Measurements from ENCODE around the gene SGCD. TPM values are rescaled to one million over a fixed set of nuclear protein-coding genes. Genes with fewer than 3 reads are reported as not detected.

The SGCD gene
- total RNA-seq, 2 experiments from 2014 or later, result 0.30 to 0.43 TPM

DNA sequence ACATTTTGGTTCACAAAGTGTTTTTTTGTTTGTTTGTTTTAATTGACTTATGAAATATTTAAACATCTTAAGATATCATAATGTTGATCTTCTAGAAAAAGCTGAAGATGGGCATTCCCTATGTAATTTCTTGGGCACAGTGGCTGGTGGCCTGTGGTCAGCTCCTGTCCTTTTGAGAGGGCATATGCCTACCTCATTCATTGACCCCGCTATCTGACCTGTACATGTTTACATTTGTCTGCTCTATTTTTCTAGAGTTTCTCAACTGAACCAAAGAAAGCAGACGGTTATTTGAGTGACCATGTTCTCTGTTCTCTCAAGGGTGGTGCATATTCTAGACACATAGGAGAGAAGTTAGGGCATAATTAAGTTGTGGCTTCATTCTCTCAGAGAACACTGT, 5.3 kb downstream of the SGCD start:
- DNase-seq (no peak), ATAC-seq (ENCODE audit: low read depth) (no peak)
- H3K27ac Mint-ChIP-seq, result no peak overlapping the region
- POLR2A ChIA-PET, result no interaction called here
- no peaks in the 10 kb centered on the region for H3K36me3 Mint-ChIP-seq
- no peaks in the 10 kb centered on the region for H3K9me3 Mint-ChIP-seq
- no peaks in the 10 kb centered on the region for H3K4me1 Mint-ChIP-seq
- peaks cover 4% of the 10 kb centered on the region for H3K27me3 Mint-ChIP-seq
- H3K4me3 Mint-ChIP-seq, result no peak overlapping the region

DNA sequence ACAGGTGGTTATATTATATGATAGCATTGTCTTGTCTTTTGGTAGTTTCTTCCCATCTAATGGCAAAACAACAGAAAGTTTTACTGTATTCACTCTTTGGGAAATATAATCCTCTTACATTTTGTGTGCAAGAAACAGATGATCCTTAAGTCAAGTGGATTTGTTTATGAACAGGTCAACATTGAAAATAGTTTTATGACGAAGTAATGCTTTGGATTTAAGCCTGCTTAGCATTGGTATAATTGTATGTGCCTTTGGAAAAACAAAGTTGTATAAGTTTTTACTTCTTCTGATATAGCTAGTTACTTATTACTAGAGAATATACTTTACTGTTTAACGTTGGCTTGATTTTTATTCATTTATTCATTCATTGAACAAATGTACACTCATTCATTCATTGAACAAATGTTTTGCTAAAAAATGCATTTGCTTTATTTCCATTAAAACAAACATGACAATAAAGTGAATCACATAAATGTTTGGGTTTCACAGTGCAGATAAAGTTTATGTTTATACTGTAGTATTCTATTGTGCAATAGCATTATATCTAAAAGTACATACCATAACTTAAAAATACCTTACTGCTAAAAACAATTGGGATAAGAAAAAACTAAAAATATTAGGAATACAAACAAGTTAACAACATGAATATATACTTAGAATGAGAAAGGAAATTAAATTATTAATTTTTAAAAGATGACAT, 12.3 kb downstream of the SGCD start:
- Mint-ChIP-seq H3K27me3 (no peaks in the 10 kb centered on the region), H3K36me3 (no peaks in the 10 kb centered on the region), H3K9me3 (no peaks in the 10 kb centered on the region), H3K27ac (no peak overlapping the region), H3K4me3 (no peak overlapping the region), H3K4me1 (no peaks in the 10 kb centered on the region)
- DNase-seq, result no peak
- ATAC-seq (ENCODE audit: low read depth), result no peak
- POLR2A ChIA-PET, result no interaction called here

DNA sequence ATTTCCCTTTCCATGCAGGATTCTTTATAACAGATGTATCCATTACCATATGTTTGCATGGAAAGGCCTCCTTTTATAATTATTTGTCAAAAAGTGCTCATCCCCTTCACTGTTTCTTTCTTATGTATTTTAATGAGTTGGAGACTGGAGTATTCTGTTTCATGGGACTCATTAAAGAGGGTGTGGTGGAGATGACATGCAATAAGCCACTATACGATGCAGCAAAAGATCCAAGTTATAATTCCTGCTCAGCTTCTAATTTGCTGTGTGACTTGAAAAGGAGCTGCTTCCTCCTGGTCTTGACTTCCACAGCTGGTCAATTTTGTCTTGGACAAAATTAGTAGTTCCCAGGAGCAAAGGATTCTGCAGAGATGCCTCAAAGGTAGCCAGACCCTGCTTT, 13.9 kb downstream of the SGCD start:
- Mint-ChIP-seq H3K9me3 (no peaks in the 10 kb centered on the region), H3K4me3 (no peak overlapping the region), H3K27ac (no peak overlapping the region), H3K36me3 (no peaks in the 10 kb centered on the region), H3K4me1 (no peaks in the 10 kb centered on the region), H3K27me3 (peaks cover 5% of the 10 kb centered on the region)
- DNase-seq (no peak), ATAC-seq (ENCODE audit: low read depth) (no peak)
- POLR2A ChIA-PET, result no interaction called here

DNA sequence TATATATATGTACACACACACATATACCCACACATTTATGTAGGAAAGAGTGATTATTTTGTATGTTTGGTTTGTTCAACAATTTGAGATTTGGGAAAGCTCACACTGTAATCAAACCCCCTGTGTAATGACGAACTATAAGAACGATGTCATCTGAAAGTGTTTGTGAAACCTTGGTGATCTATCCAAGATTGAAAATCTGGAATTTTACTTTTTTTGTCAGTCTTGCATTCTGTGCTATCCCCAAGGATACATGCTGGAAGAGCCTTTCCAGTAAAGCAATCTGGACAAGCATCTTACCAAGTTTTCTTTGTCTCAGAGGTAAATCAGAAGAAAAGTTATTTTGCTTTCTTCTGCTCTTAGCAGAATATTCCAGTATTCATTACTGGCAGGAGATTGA, 23.3 kb downstream of the SGCD start:
- H3K4me1 Mint-ChIP-seq, result no peaks in the 10 kb centered on the region
- H3K9me3 Mint-ChIP-seq, result no peaks in the 10 kb centered on the region
- no peaks in the 10 kb centered on the region for H3K36me3 Mint-ChIP-seq
- no peak overlapping the region for H3K27ac Mint-ChIP-seq
- H3K27me3 Mint-ChIP-seq, result peaks cover 4% of the 10 kb centered on the region
- DNase-seq (no peak), ATAC-seq (ENCODE audit: low read depth) (no peak)
- POLR2A ChIA-PET, result no interaction called here
- H3K4me3 Mint-ChIP-seq, result no peak overlapping the region

DNA sequence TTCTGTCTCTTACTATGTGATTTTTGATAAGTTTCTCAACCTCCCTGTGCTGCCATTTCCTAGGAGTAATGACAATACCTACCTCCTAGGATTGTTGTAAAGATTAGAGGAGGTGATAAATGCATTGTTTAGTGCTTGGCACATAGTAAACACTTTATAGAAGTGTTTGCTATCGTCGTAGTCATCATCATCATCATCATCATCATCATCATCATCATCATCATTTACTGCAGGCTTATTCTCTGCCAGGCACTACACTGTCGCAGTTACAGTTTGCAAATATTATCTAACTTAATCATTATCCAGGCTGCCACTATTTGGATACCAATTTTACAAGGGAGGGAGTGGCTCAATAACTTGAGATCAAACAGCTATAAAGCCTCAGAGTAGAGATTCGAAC, 24.5 kb downstream of the SGCD start:
- DNase-seq, result no peak
- Mint-ChIP-seq H3K27me3 (peaks cover 2% of the 10 kb centered on the region), H3K4me3 (no peak overlapping the region), H3K4me1 (no peaks in the 10 kb centered on the region), H3K36me3 (no peaks in the 10 kb centered on the region), H3K9me3 (no peaks in the 10 kb centered on the region), H3K27ac (no peak overlapping the region)
- POLR2A ChIA-PET, result no interaction called here
- ATAC-seq (ENCODE audit: low read depth), result no peak

DNA sequence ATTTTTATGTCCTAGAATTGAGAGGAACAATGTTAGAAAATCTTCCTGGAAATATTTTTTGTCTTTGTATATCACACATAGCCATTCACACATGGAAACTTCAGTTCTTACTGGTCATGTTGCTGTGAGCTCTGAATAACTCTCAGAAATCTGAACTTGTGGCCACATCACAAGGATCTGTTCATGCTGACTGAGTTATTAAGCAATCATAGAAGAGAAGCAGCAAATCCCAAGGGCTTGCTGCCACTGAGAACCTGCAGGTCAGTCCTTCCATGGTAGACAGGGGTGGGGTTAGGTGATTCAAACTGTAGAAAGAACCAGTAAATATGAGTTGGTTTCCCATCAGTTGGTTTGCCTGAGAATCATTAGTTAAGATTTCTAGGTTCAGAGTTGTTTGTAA, 27.6 kb downstream of the SGCD start:
- POLR2A ChIA-PET, result no interaction called here
- Mint-ChIP-seq H3K27ac (no peak overlapping the region), H3K27me3 (peaks cover 5% of the 10 kb centered on the region), H3K36me3 (no peaks in the 10 kb centered on the region), H3K4me3 (no peak overlapping the region), H3K4me1 (no peaks in the 10 kb centered on the region), H3K9me3 (no peaks in the 10 kb centered on the region)
- ATAC-seq (ENCODE audit: low read depth), result no peak
- no peak for DNase-seq

DNA sequence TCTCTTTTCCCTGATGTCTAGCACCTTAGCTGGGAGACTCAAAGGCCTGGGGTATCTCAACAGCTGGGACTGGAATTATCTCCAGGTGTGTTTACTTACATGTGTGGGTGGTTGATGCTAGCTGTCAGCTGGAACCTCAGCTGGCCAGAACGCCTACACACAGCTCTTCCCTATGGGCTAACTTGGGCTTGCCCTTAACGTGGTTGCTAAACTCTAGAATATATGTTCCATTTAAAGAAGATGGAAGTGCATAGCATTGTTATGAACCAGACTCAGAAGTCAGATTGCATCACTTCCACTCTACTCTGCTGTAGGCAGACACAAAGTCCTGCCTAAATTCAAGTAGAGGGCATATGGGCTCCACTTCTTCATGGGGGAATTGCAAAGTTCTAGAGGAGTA, 29.3 kb downstream of the SGCD start:
- DNase-seq, result no peak
- no peaks in the 10 kb centered on the region for H3K4me1 Mint-ChIP-seq
- peaks cover 5% of the 10 kb centered on the region for H3K27me3 Mint-ChIP-seq
- H3K27ac Mint-ChIP-seq, result no peak overlapping the region
- H3K9me3 Mint-ChIP-seq, result no peaks in the 10 kb centered on the region
- H3K4me3 Mint-ChIP-seq, result no peak overlapping the region
- no peak for ATAC-seq (ENCODE audit: low read depth)
- H3K36me3 Mint-ChIP-seq, result no peaks in the 10 kb centered on the region
- POLR2A ChIA-PET, result no interaction called here

DNA sequence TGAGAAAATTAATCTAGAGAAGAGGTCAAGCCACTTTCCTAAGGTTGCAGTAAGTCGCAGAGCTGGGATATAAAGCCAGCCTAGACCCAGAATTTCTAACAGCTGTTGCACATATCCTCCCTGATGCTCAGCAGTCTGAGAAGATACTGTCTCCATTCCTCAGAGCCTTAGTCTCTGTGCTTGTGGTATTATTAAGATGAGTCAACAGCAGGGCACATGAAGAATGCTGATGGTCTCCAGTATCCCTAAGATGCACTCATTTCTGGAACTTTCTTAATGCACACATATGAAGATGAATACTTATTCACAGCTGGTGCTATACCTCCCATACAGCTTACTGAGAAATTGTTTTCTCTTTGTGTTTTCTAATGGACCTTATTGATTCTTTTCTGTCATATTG, 32.5 kb downstream of the SGCD start:
- Mint-ChIP-seq H3K36me3 (no peaks in the 10 kb centered on the region), H3K4me1 (no peaks in the 10 kb centered on the region), H3K4me3 (no peak overlapping the region), H3K9me3 (no peaks in the 10 kb centered on the region), H3K27me3 (peaks cover 5% of the 10 kb centered on the region), H3K27ac (no peak overlapping the region)
- ATAC-seq (ENCODE audit: low read depth) (no peak), DNase-seq (no peak)
- POLR2A ChIA-PET, result no interaction called here

DNA sequence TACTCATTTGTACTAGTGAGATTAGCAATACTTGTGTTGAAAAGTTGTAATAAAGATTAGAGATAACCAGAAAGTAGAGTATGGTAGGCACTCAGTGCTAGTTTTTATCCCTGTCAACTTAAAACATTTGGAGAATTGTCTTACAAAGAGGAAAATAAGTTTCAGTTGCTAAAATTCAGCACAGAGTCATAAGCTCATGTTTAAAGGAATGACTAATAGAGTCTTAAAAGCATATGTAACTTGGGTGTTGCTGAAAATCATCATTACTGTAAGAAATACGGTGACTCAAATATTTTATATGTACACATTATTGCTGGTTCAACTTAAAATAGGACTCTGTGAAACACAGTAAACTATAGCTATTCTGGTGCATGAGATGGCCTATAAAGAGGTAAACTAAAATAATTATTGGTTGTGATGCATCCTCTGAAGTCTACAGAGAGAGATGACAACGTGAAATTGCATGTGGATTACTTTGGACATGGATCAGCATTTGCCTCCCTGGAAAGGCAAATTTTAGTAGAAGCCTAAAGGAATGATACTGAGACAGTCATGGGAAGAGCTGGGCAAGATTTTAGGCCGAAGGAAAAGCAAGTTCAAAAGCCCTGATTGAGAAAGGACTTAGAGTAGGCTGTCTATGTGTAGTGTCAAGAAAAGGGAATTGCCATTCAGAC, 34.6 kb downstream of the SGCD start:
- H3K4me3 Mint-ChIP-seq, result no peak overlapping the region
- POLR2A ChIA-PET, result no interaction called here
- ATAC-seq (ENCODE audit: low read depth), result no peak

DNA sequence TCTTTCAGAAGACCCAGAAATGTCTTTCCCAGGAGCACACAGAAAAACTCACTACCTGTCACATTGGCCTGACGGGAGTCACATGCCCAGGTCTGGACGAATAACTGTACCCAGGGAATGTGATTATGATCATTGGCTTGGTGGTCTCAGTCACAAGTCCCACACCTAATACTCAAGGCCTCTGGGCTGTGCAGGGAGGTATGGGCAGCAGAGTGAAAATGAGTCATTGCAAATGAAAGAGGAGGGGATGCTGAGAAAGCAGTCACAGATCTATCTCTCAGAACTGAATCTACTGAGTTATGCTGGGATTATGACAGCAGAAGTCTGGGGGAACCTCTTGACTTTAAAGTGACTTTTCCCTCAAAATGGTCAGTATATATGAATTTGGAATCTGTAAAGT, 36.9 kb downstream of the SGCD start:
- Mint-ChIP-seq H3K9me3 (no peaks in the 10 kb centered on the region), H3K36me3 (no peaks in the 10 kb centered on the region), H3K27me3 (no peaks in the 10 kb centered on the region), H3K4me1 (no peaks in the 10 kb centered on the region), H3K27ac (no peak overlapping the region), H3K4me3 (no peak overlapping the region)
- POLR2A ChIA-PET, result no interaction called here
- DNase-seq, result no peak
- no peak for ATAC-seq (ENCODE audit: low read depth)

More for the DNA sequence above, 34.6 kb downstream of the SGCD start:
- Mint-ChIP-seq H3K36me3 (no peaks in the 10 kb centered on the region), H3K9me3 (no peaks in the 10 kb centered on the region), H3K27me3 (peaks cover 5% of the 10 kb centered on the region), H3K4me1 (no peaks in the 10 kb centered on the region), H3K27ac (no peak overlapping the region)
- no peak for DNase-seq

DNA sequence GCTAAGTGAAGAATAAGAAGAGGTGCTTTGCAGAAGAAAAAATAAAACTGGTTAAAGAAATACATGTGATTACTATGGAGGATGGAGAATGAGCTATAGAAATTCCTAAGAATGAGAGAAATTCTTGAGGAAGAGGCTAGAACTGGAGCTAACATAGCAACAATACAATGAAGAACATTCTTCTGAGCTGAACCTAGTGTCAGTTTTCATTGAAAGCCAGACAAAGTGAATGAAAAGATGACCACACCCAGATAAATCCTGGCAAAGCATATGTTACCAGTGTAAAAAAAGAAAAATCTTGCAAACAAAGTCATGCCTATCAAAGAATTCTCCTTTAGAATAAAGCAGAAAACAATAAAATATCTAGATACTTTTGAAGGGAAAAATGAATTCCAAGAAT, 39.6 kb downstream of the SGCD start:
- POLR2A ChIA-PET, result no interaction called here
- DNase-seq (no peak), ATAC-seq (ENCODE audit: low read depth) (no peak)
- no peaks in the 10 kb centered on the region for H3K4me1 Mint-ChIP-seq
- H3K27me3 Mint-ChIP-seq, result peaks cover 2% of the 10 kb centered on the region
- no peaks in the 10 kb centered on the region for H3K36me3 Mint-ChIP-seq
- no peak overlapping the region for H3K27ac Mint-ChIP-seq
- H3K4me3 Mint-ChIP-seq, result no peak overlapping the region
- H3K9me3 Mint-ChIP-seq, result no peaks in the 10 kb centered on the region

DNA sequence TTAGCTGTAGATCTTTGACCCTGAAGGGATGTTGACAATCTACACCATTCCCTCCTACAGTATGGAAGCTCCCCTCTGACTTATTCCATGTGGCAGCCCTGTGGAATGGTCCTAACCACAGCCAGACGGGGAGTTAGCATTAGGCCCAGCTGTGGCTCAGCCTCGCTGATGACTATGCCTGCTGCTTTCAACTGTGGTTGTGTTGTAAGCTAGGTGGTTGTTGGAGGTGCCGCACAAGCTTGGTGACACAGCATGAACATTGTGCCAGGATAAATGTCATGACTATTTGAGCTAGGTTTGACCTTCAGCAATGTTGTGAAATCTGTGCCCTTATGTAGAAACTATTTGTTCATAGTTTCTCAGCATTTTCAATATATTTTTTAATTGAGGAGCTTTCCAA, 40.6 kb downstream of the SGCD start:
- POLR2A ChIA-PET, result no interaction called here
- H3K4me1 Mint-ChIP-seq, result no peaks in the 10 kb centered on the region
- H3K4me3 Mint-ChIP-seq, result no peak overlapping the region
- H3K36me3 Mint-ChIP-seq, result no peaks in the 10 kb centered on the region
- DNase-seq (no peak), ATAC-seq (ENCODE audit: low read depth) (no peak)
- no peak overlapping the region for H3K27ac Mint-ChIP-seq
- H3K9me3 Mint-ChIP-seq, result no peaks in the 10 kb centered on the region
- peaks cover 2% of the 10 kb centered on the region for H3K27me3 Mint-ChIP-seq

DNA sequence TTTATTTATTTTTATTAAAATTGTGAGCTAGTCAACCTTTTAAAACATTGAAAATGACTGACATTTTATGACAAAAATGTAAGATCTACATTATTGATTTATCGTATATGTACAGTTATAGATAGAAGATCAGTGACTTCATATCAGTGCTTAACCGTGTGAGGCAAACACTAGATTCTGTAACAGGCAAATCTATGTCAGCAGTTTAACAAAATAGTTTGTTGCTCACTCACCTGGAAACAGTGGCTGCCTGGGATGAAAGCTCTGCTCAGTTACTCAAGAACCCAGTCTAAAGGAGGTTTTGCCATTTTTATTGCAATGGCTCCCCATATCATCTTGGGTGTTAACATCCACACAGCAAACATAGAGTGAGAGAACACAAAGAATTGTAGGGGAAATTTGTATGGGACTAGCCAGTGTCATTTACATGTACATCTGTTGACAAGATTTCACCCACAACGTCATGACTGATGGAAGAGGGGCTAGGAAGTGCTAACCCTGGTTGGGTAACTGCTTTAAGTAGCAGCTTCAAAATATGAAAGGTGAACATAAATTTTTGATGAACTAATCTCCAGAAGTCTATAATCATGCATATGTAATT, 49.0 kb downstream of the SGCD start:
- ATAC-seq (ENCODE audit: low read depth) (no peak), DNase-seq (no peak)
- H3K27me3 Mint-ChIP-seq, result peaks cover 8% of the 10 kb centered on the region
- no peak overlapping the region for H3K27ac Mint-ChIP-seq
- POLR2A ChIA-PET, result no interaction called here
- no peaks in the 10 kb centered on the region for H3K4me1 Mint-ChIP-seq
- H3K9me3 Mint-ChIP-seq, result no peaks in the 10 kb centered on the region
- no peaks in the 10 kb centered on the region for H3K36me3 Mint-ChIP-seq
- H3K4me3 Mint-ChIP-seq, result no peak overlapping the region

DNA sequence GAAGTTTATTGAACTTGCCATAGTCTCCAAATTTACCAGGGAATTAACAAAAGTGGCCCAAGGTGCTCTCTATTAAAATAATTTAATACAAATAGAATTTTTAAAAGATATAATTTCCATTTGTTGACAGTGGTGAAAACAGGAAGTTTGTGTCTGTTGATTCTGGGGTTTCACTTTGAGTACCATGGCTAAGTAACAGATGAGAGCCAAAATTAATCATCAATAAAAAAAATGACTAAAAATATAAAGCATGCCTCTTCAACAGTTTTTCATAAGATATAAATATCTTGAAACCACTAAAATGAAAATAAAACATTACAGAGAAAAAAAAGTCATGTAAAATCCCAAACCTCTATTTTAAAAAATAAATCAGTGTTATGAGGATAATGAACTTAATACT, 49.8 kb downstream of the SGCD start:
- POLR2A ChIA-PET, result no interaction called here
- Mint-ChIP-seq H3K36me3 (no peaks in the 10 kb centered on the region), H3K9me3 (no peaks in the 10 kb centered on the region), H3K27me3 (peaks cover 11% of the 10 kb centered on the region), H3K4me1 (no peaks in the 10 kb centered on the region), H3K4me3 (no peak overlapping the region), H3K27ac (no peak overlapping the region)
- no peak for DNase-seq
- ATAC-seq (ENCODE audit: low read depth), result no peak

Data from activated naive CD8-positive, alpha-beta T cell treated with anti-CD3 and anti-CD28 coated beads, Interleukin-2, amount 10 ng/mL, durations not matched to agents 7 days and 5 days (primary cell).